Measurements from ENCODE around the gene MRPL9. TPM values are rescaled to one million over a fixed set of nuclear protein-coding genes. Genes with fewer than 3 reads are reported as not detected.

Gene MRPL9
- total RNA-seq, 1 donor from 2014 or later = 58.5 TPM

DNA sequence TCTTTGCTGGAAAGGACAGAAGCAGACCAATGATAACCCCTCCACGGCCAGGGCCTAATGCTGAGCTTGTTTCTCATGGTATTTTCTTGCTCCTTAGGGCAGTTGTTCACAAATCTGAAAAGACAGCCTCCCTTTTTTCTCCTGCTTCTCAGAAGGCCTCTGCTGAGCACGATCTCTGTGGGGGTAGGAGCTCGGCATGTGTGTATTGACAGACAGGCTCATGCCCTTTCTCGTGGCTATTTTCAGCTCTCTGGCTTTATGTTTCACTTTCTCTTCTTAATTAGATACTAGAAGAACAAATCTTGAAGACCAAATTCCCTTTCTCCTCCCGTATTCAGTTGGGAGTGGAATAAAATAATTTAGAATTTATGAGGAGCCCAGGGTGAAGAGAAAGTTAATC is 42.7 kb downstream of the MRPL9 start:
- Histone ChIP-seq H3K9me3 (ENCODE audit: insufficient read depth, low read depth, low read length) (no peaks in the 10 kb centered on the region), H3K27me3 (ENCODE audit: insufficient read depth, low read length) (peaks cover 78% of the 10 kb centered on the region), H3K79me2 (ENCODE audit: insufficient read depth, low read length) (no peaks in the 10 kb centered on the region), H3K4me3 (ENCODE audit: insufficient read depth, low read depth, low read length) (no peak overlapping the region), H3K36me3 (ENCODE audit: insufficient read depth, low read length) (no peaks in the 10 kb centered on the region), H2AFZ (ENCODE audit: low read depth, low read length) (no peak overlapping the region), H4K20me1 (ENCODE audit: insufficient read depth, low read length) (no peaks in the 10 kb centered on the region), H3K4me1 (ENCODE audit: insufficient read depth, low read length) (peaks cover 8% of the 10 kb centered on the region), H3K27ac (ENCODE audit: low read depth, low read length) (no peak overlapping the region), H3K9ac (ENCODE audit: low read length) (no peak overlapping the region), H3K4me2 (ENCODE audit: low read length) (peak overlapping the region; percentile 87)
- DNase-seq (ENCODE audit: low read depth) (no peak), FAIRE-seq (no peak)
- Mint-ChIP-seq H3K4me1 (ENCODE audit: low read depth, unreplicated experiment) (peaks cover 23% of the 10 kb centered on the region), H3K36me3 (ENCODE audit: low read depth, unreplicated experiment) (peaks cover 3% of the 10 kb centered on the region), H3K27ac (ENCODE audit: unreplicated experiment) (no peak overlapping the region), H3K9me3 (ENCODE audit: unreplicated experiment) (peaks cover 2% of the 10 kb centered on the region), H3K27me3 (ENCODE audit: low read depth, unreplicated experiment) (peaks cover 60% of the 10 kb centered on the region), H3K4me3 (ENCODE audit: unreplicated experiment) (peak overlapping the region; percentile 61)
- no peak for TF ChIP-seq CTCF (IDR thresholded peaks at IDR 0.05; ENCODE audit: insufficient read depth, low read depth, low read length)
- peak; percentile 4 for TF ChIP-seq EZH2 (IDR thresholded peaks at IDR 0.05; ENCODE audit: insufficient read depth, low read length)

- Mint-ChIP-seq H3K27me3 (ENCODE audit: low read depth, unreplicated experiment) (peaks cover 65% of the 10 kb centered on the region), H3K27ac (ENCODE audit: unreplicated experiment) (no peak overlapping the region), H3K36me3 (ENCODE audit: low read depth, unreplicated experiment) (peaks cover 3% of the 10 kb centered on the region), H3K4me3 (ENCODE audit: unreplicated experiment) (peak overlapping the region; percentile 58), H3K4me1 (ENCODE audit: low read depth, unreplicated experiment) (peaks cover 23% of the 10 kb centered on the region), H3K9me3 (ENCODE audit: unreplicated experiment) (peaks cover 2% of the 10 kb centered on the region)
- H2AFZ ChIP-seq (ENCODE audit: low read depth, low read length) = no peak overlapping the region
- no peak overlapping the region for H3K4me3 ChIP-seq (ENCODE audit: insufficient read depth, low read depth, low read length)
- no peak for TF ChIP-seq CTCF (IDR thresholded peaks at IDR 0.05; ENCODE audit: insufficient read depth, low read depth, low read length)
- no peak for TF ChIP-seq EZH2 (IDR thresholded peaks at IDR 0.05; ENCODE audit: insufficient read depth, low read length)
- H3K27ac ChIP-seq (ENCODE audit: low read depth, low read length) = no peak overlapping the region
- no peaks in the 10 kb centered on the region for H4K20me1 ChIP-seq (ENCODE audit: insufficient read depth, low read length)
- H3K27me3 ChIP-seq (ENCODE audit: insufficient read depth, low read length) = peaks cover 80% of the 10 kb centered on the region
- H3K4me1 ChIP-seq (ENCODE audit: insufficient read depth, low read length) = peaks cover 8% of the 10 kb centered on the region
- no peaks in the 10 kb centered on the region for H3K9me3 ChIP-seq (ENCODE audit: insufficient read depth, low read depth, low read length)
- H3K79me2 ChIP-seq (ENCODE audit: insufficient read depth, low read length) = no peaks in the 10 kb centered on the region
- H3K36me3 ChIP-seq (ENCODE audit: insufficient read depth, low read length) = no peaks in the 10 kb centered on the region
- FAIRE-seq (no peak), DNase-seq (ENCODE audit: low read depth) (no peak)
- no peak overlapping the region for H3K9ac ChIP-seq (ENCODE audit: low read length)
- H3K4me2 ChIP-seq (ENCODE audit: low read length) = no peak overlapping the region
These were observed 43.2 kb downstream of the MRPL9 start for GRCh38 chr1:151720125-151720524.

DNA sequence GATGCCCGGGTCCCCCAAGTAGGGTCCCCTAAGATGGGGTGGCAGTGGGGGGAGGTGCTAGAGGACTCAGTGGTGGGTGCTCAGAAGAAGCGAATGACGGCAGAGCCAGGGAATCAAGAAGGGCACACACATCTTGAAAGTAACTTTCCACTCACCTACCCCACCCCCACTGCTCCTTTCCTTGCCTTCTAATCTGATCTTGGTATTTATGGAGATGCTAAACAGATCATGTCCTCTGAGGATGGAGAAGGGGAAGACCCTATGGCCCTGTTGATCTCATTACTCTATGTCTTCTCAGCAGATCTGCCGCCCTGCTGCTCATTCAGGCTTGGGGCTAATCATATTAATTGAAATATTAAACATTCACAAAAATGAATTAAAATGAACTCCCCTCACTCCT is 44.6 kb downstream of the MRPL9 start:
- no peak overlapping the region for H3K4me2 ChIP-seq (ENCODE audit: low read length)
- DNase-seq (ENCODE audit: low read depth) (no peak), FAIRE-seq (no peak)
- H4K20me1 ChIP-seq (ENCODE audit: insufficient read depth, low read length) = no peaks in the 10 kb centered on the region
- H3K9ac ChIP-seq (ENCODE audit: low read length) = no peak overlapping the region
- H3K9me3 ChIP-seq (ENCODE audit: insufficient read depth, low read depth, low read length) = no peaks in the 10 kb centered on the region
- H3K79me2 ChIP-seq (ENCODE audit: insufficient read depth, low read length) = no peaks in the 10 kb centered on the region
- H3K36me3 Mint-ChIP-seq (ENCODE audit: low read depth, unreplicated experiment) = peaks cover 3% of the 10 kb centered on the region
- H3K4me1 Mint-ChIP-seq (ENCODE audit: low read depth, unreplicated experiment) = peaks cover 23% of the 10 kb centered on the region
- H3K9me3 Mint-ChIP-seq (ENCODE audit: unreplicated experiment) = peaks cover 2% of the 10 kb centered on the region
- TF ChIP-seq EZH2 (IDR thresholded peaks at IDR 0.05; ENCODE audit: insufficient read depth, low read length) (no peak), CTCF (IDR thresholded peaks at IDR 0.05; ENCODE audit: insufficient read depth, low read depth, low read length) (no peak)
- H3K36me3 ChIP-seq (ENCODE audit: insufficient read depth, low read length) = no peaks in the 10 kb centered on the region
- no peak overlapping the region for H3K4me3 Mint-ChIP-seq (ENCODE audit: unreplicated experiment)
- peaks cover 8% of the 10 kb centered on the region for H3K4me1 ChIP-seq (ENCODE audit: insufficient read depth, low read length)
- peaks cover 80% of the 10 kb centered on the region for H3K27me3 ChIP-seq (ENCODE audit: insufficient read depth, low read length)
- peaks cover 70% of the 10 kb centered on the region for H3K27me3 Mint-ChIP-seq (ENCODE audit: low read depth, unreplicated experiment)
- peak overlapping the region; percentile 58 for H3K27ac Mint-ChIP-seq (ENCODE audit: unreplicated experiment)
- H3K27ac ChIP-seq (ENCODE audit: low read depth, low read length) = no peak overlapping the region
- H3K4me3 ChIP-seq (ENCODE audit: insufficient read depth, low read depth, low read length) = no peak overlapping the region
- no peak overlapping the region for H2AFZ ChIP-seq (ENCODE audit: low read depth, low read length)

Data from astrocyte (in vitro differentiated cells and primary cell).